K562 (cell line): ENCODE results near the gene VDAC2. TPM values are rescaled to one million over a fixed set of nuclear protein-coding genes. Genes with fewer than 3 reads are reported as not detected.
A peak's percentile ranks its signal among the peaks of the same experiment; 100 is the strongest.

Experiments used
- CREB3 ChIP-seq: fragments of 450-650 bp; conservative IDR thresholded peaks from 2 replicates; pipeline ENCODE4 v1.6.1; 2016; ENCODE audit warnings: missing genetic modification characterization, low read depth, mild to moderate bottlenecking, missing compliant biosample characterization, moderate library complexity
- DMBX1 ChIP-seq: fragments of 250-450 bp; sonication (Bioruptor Pico); IDR thresholded peaks from 2 replicates; pipeline ENCODE4 v1.8.0; 2022; ENCODE audit warnings: inconsistent platforms, mild to moderate bottlenecking, moderate library complexity, borderline replicate concordance
- ELF1 ChIP-seq: fragments of 200-800 bp; sonication (Bioruptor generic); IDR thresholded peaks from 2 replicates; pipeline ENCODE4 v1.6.1; 2016; ENCODE audit warnings: missing genetic modification characterization, missing compliant biosample characterization
- GTF2B ChIP-seq: IDR thresholded peaks from 2 replicates; pipeline ENCODE4 v1.6.1; 2011; ENCODE audit not compliant: insufficient read length; ENCODE audit errors: extremely low read depth
- GTF2F1 ChIP-seq: IDR thresholded peaks from 2 replicates; pipeline ENCODE4 v1.6.1; 2011; ENCODE audit warnings: low read depth, low read length, improper control_type of control experiment
- KDM2B ChIP-seq: fragments of 250-450 bp; sonication (Bioruptor Pico); IDR thresholded peaks from 2 replicates; pipeline ENCODE4 v1.8.0; 2021; ENCODE audit warnings: mild to moderate bottlenecking, moderate library complexity
- MYBL2 ChIP-seq, 2 experiments: fragments of 450-650 bp in 1 of 2; sonication (generic) in 1 of 2; formaldehyde crosslinking in 1 of 2; IDR thresholded peaks; 2 replicates each; pipeline versions ENCODE4 v1.6.1 to v1.8.1; 2017 to 2022; ENCODE audit warnings: borderline replicate concordance in 1 of 2, inconsistent platforms in 1 of 2, low read depth in 1 of 2, mild to moderate bottlenecking in 1 of 2, missing genetic modification reagents in 1 of 2, moderate library complexity in 1 of 2
- OTX1 ChIP-seq: fragments of 450-650 bp; formaldehyde crosslinking; IDR thresholded peaks from 2 replicates; pipeline ENCODE4 v1.4.0; 2022; ENCODE audit warnings: mild to moderate bottlenecking
- POLR3G ChIP-seq: IDR thresholded peaks from 2 replicates; pipeline ENCODE4 v1.6.1; 2011; ENCODE audit not compliant: insufficient read length, insufficient replicate concordance; ENCODE audit errors: extremely low read depth
- PRMT5 ChIP-seq: sonication (generic); formaldehyde crosslinking; IDR thresholded peaks from 2 replicates; pipeline ENCODE4 v1.5.0; 2020; ENCODE audit warnings: missing genetic modification reagents
- SLC30A9 ChIP-seq: fragments of 250-450 bp; sonication (Bioruptor Pico); IDR thresholded peaks from 2 replicates; pipeline ENCODE4 v1.8.0; 2022; ENCODE audit warnings: mild to moderate bottlenecking, moderate library complexity
- SPI1 ChIP-seq: IDR thresholded peaks from 2 replicates; pipeline ENCODE4 v1.6.1; 2011; ENCODE audit warnings: low read depth, low read length, control low read depth, borderline replicate concordance
- STAG1 ChIP-seq: sonication (generic); formaldehyde crosslinking; IDR thresholded peaks from 2 replicates; pipeline ENCODE4 v1.5.0; 2020; ENCODE audit warnings: missing genetic modification reagents, borderline replicate concordance
- XRCC4 ChIP-seq: IDR thresholded peaks from one replicate; pipeline ENCODE4 v1.6.1; 2011; ENCODE audit not compliant: insufficient read depth, insufficient read length; ENCODE audit errors: extremely low read depth
- ZFP30 ChIP-seq: fragments of 250-450 bp; sonication (Bioruptor Pico); IDR thresholded peaks from 2 replicates; pipeline ENCODE4 v1.8.0; 2022; ENCODE audit warnings: moderate library complexity, mild to moderate bottlenecking, inconsistent platforms, borderline replicate concordance
- ZNF277 ChIP-seq: fragments of 250-450 bp; sonication (Bioruptor Pico); IDR thresholded peaks from 2 replicates; pipeline ENCODE4 v1.8.0; 2022; ENCODE audit warnings: inconsistent platforms, mild to moderate bottlenecking, moderate library complexity, borderline replicate concordance
- polyA plus RNA-seq, 8 experiments: library from polyadenylated mRNA; depleted of rRNA in 4 of 8; stranded (reverse) in 5 of 8; unstranded in 3 of 8; fragments of >200 nt; fragmentation: Nextera tagmentation in 2 of 8; fragmentation: Illumina TruSeq in 1 of 8; extraction: Ambion mirVana in 2 of 8; extraction: Trizol in 1 of 8; gene quantifications; 2 replicates each; pipeline versions ENCODE4 v1.2.1 to v1.2.3, GENCODE V29; 2011 to 2014; ENCODE audit warnings: inconsistent platforms in 1 of 8, missing spikeins in 1 of 8
- total RNA-seq, 7 experiments: library from RNA; depleted of rRNA in 6 of 7; stranded (reverse); fragments of >200 nt in 6 of 7; fragmentation: Illumina TruSeq in 2 of 7; extraction: Trizol in 2 of 7; gene quantifications; 2 replicates each; pipeline versions ENCODE4 v1.2.1 to v1.2.3, GENCODE V29; 2011 to 2021; ENCODE audit warnings: low replicate concordance in 1 of 7
- TF ChIP-seq, protein P1 (sequence below): fragments of 250-450 bp; sonication (Bioruptor Pico); IDR thresholded peaks from 2 replicates; pipeline ENCODE4 v1.5.0; 2020; ENCODE audit warnings: mild to moderate bottlenecking
- TF ChIP-seq, protein P2 (sequence below): fragments of 200-800 bp; sonication (Bioruptor generic); IDR thresholded peaks from 2 replicates; pipeline ENCODE4 v1.6.1; 2017; ENCODE audit warnings: missing genetic modification characterization, missing compliant biosample characterization

The VDAC2 gene
- total and polyA plus RNA-seq, 9 of the 15 experiments (the other 6 are each of a cell fraction or from before 2014, with no cell fraction given), result 139 to 450 (median 250) TPM

DNA sequence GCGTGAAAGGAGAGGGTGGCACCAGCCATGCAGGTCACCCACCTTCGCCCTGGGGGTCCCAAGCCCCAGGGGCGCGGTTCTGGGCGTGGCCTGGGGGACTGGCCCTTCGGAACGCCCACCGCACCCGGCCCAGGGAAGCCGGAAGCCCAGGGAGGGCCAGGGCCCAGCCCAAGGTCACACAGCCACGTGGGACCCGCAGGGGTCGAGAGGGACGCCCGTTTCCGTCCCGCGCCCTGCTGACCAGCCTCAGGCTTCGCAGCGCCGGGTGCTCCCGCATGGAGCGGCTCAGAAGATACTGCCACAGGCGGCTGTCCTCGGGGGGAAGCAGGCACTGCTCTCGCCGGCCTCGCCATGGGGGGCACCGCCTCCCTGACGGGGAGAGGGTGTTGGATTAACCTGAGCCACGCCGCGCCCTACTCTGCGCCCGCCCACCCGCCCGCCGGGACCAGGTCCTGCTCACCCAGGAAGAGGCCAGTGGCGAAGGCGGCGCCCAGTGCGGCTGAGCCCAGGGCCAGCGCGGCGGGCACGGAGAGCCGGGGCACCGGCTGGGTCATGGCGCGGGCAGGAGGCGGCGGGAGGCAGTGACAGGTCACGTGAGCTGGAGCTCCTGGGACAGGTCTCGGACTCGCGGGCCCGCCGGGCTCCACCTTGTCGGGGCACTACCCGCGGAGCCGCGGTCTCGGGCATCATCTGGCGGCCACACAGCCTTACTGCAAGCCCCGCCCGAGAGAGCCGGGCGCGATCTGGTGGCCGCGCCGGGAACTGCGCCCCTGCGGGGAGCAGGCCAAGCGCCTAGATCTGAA, 25.0 kb downstream of the VDAC2 start, which contains the start of gene COMTD1 (continued):
- TF ChIP-seq CREB3 (no peak), MYBL2 (IDR thresholded peaks at IDR 0.05; ENCODE audit: low read depth) (no peak), MYBL2 (CRISPR knock-in tag; IDR thresholded peaks at IDR 0.05; ENCODE audit: borderline replicate concordance) (no peak), XRCC4 (no peak), OTX1 (CRISPR knock-in tag) (no peak), DMBX1 (CRISPR knock-in tag) (peak; percentile 47; the same call in 1 of the 2 replicates), ZFP30 (CRISPR knock-in tag) (no peak), GTF2B (no peak), SPI1 (no peak), GTF2F1 (peak; percentile 55; the same call in 1 of the 2 replicates), STAG1 (CRISPR knock-in tag) (peak; percentile 100), KDM2B (CRISPR knock-in tag) (peak; percentile 96), SLC30A9 (CRISPR knock-in tag) (0 out of 2 replicates have a peak, but pooled peaks have one; percentile 28), PRMT5 (CRISPR knock-in tag) (no peak), ELF1 (tag) (peak; percentile 63), POLR3G (no peak), ZNF277 (no peak)
- TF ChIP-seq, protein P1, sequence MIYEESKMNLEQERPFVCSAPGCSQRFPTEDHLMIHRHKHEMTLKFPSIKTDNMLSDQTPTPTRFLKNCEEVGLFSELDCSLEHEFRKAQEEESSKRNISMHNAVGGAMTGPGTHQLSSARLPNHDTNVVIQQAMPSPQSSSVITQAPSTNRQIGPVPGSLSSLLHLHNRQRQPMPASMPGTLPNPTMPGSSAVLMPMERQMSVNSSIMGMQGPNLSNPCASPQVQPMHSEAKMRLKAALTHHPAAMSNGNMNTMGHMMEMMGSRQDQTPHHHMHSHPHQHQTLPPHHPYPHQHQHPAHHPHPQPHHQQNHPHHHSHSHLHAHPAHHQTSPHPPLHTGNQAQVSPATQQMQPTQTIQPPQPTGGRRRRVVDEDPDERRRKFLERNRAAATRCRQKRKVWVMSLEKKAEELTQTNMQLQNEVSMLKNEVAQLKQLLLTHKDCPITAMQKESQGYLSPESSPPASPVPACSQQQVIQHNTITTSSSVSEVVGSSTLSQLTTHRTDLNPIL, result no peak
- TF ChIP-seq, protein P2, sequence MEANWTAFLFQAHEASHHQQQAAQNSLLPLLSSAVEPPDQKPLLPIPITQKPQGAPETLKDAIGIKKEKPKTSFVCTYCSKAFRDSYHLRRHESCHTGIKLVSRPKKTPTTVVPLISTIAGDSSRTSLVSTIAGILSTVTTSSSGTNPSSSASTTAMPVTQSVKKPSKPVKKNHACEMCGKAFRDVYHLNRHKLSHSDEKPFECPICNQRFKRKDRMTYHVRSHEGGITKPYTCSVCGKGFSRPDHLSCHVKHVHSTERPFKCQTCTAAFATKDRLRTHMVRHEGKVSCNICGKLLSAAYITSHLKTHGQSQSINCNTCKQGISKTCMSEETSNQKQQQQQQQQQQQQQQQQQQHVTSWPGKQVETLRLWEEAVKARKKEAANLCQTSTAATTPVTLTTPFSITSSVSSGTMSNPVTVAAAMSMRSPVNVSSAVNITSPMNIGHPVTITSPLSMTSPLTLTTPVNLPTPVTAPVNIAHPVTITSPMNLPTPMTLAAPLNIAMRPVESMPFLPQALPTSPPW (CRISPR knock-in tag), result peak; percentile 69
